Measurements from ENCODE around the gene PROM2.

GRCh38 chr2:95312543-95313201 is 38.4 kb downstream of the PROM2 start:
- TF ChIP-seq CTCF (IDR thresholded peaks at IDR 0.05) = no peak
- no peak for TF ChIP-seq POLR2AphosphoS5 (IDR thresholded peaks at IDR 0.05)
- TF ChIP-seq POLR2A (IDR thresholded peaks at IDR 0.05; ENCODE audit: low read depth) = no peak
- no peak for TF ChIP-seq EP300 (IDR thresholded peaks at IDR 0.05)
